ENCODE data around the gene S100A6.

GRCh38 chr1:153546371-153546770 lies 10.6 kb upstream of the S100A6 start:
- TF ChIP-seq CTCF (IDR thresholded peaks at IDR 0.05; ENCODE audit: low read depth, low read length, poor library complexity, severe bottlenecking) (no peak), EZH2phosphoT487 (IDR thresholded peaks at IDR 0.05; ENCODE audit: borderline replicate concordance, low read length) (no peak)

Data from DOHH2 (cell line).